HG03095 (cell line): ENCODE results near the gene ICE2.
A peak's percentile ranks its signal among the peaks of the same experiment; 100 is the strongest.

Experiments
- ATAC-seq: cut with Tn5 transposase; IDR thresholded peaks from one replicate; pipeline ENCODE4 v1.9.1; 2021; ENCODE audit warnings: moderate library complexity; ENCODE audit not compliant: unreplicated experiment

The ICE2 gene

DNA sequence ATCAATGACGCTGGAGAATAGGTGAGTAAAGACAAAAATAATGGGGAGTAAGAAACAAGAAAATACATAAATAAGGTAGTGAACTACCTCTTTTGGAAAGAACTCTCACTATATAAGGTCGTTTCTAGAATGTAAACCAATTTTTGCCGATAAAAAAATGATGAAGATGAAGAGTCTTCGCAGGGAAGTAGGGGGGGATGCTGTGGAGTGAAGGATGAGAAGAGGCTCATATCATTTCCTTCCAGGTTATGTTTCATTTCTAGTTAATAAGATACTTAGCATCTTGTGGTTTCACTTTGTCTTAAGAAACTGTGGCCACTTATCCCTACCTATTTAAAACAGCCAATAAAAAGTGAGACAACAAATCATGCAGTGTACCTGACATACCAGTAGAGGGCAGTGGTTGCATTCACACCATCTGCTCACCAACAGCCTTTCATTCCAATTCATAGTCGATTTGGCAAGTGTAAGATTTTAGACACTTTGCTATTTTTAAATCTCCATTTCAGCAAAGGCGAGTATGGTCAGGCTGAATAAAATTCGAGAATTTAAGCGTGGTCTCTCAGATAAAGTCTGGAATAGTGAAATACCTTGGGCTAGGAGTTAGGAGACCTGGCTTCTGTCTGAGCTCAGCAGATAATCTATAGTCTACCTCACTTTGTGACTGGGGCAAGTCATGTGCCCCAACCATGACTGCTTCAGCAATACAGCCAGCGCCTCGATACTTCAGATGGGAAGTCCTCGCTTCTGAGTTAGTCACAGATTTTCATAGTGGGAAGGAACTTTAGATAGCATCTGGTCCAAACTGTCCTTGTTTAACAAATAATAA is 28.9 kb upstream of the ICE2 start:
- peak; percentile 86 for ATAC-seq

- no peak for ATAC-seq
Measured at GRCh38 chr15:60496853-60497252, 17.9 kb upstream of the ICE2 start.

GRCh38 chr15:60494108-60494507 is 15.2 kb upstream of the ICE2 start:
- ATAC-seq = no peak

DNA sequence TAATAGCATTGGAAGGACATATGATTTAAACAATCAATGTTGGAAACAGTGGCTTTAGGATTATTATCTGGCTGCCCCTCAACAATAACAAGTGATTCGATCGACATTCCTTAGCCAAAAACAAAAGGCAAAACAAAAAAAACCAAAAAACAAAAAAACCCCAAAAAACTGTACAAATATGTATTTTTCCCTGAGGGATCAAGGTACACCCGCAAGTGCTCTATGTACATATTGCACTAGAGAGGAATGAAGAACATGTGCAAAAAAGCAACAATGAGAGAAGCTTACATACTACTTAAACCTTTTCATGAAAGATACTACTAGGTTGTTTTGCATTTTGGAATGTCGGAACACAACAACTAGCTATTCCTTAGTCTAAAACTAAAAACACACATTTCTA is 14.2 kb upstream of the ICE2 start:
- no peak for ATAC-seq

DNA sequence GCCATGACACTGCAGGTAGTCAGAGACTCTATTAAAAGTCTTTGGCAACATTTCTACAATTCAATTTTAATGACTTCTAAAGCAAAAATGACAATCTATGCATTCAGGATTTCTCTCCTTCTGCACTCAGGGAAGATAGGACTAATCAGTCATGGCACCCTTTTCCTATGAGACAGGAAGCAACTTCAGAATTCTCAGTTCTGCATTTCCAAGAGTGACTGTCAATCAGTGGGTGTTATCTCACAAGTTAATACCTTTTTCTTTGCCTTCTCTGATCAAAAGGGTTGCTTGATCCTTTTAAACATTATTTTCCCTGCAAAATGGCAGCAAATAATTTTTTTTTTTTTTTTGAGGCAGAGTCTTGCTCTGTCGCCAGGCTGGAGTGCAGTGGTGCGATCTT is 7.8 kb upstream of the ICE2 start:
- no peak for ATAC-seq

GRCh38 chr15:60485365-60486055 is 6.6 kb upstream of the ICE2 start:
- ATAC-seq = no peak

DNA sequence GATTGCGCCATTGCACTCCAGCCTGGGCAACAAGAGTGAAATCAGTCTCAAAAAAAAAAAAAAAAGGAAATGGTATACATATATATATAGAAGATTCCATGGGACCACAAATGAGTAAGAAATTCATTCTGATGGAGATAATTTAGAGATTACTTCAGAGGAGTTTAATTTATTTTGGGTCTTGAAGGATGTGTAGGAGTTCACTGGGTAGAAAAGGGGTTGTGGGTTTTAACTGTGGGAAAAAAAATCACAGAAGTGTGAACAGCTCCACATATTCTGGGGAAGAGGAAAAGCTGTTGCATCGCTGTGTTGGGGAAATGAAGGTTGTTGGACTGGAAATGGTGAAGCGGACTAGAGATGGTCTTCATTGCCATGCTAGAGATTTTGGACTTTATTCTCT is 4.1 kb upstream of the ICE2 start:
- no peak for ATAC-seq

GRCh38 chr15:60480888-60481287 is 1.9 kb upstream of the ICE2 start:
- ATAC-seq = no peak

GRCh38 chr15:60480149-60480548 is 1.2 kb upstream of the ICE2 start:
- no peak for ATAC-seq

- ATAC-seq = no peak
Measured at GRCh38 chr15:60479361-60480110, 594 bp upstream of the ICE2 start.

DNA sequence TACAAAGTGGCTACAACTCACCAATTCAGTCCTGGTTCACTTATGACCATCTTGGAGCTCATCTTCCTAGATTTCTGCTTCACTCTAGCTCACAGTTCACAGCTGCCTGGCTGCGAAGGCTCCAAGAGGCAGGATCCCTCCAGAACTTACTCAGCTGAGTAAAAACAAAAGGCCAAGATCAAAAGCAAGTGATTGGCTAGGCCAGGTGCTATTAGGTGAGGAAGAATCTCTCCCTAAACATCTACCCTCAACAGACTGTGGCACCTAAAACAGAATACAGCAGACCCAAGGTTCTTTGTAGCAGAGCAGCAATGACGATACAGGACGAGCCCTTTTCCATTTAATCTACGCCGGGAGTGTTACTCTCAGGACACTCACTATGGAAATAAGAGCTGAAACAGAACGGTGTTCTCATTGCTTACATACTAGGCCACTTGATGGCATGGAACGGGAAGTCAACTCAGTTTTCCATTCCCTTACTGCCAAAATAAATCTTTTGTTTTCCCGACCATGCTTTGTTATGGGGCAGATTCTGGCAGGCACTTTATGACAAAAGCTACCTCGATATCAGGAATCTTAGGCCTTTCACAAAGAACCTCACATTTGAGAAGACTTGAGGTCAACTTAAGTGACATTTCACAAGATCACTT is 901 bp downstream of the ICE2 start:
- ATAC-seq = no peak

DNA sequence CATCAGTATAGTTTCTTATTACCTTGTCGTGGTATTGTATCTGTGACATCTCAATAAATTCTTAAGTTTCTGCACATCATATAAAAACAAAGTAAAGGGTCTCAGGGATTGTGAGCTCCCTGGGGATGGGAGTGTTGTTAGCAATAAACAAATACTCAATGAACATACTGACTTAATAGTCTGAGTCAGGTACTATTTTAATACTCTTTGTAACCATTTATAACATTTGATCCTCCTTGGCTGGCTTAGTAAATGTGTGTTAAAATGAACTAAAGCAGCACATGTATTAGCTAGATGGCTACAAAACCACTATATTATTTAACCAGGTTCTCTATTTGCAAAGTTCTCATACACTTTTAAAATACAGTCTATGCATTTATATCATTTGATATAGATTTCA is 1.8 kb downstream of the ICE2 start:
- no peak for ATAC-seq

- ATAC-seq = no peak
Measured at GRCh38 chr15:60476713-60477112, 2.2 kb downstream of the ICE2 start.

GRCh38 chr15:60473135-60473534 is 5.8 kb downstream of the ICE2 start:
- ATAC-seq = no peak

DNA sequence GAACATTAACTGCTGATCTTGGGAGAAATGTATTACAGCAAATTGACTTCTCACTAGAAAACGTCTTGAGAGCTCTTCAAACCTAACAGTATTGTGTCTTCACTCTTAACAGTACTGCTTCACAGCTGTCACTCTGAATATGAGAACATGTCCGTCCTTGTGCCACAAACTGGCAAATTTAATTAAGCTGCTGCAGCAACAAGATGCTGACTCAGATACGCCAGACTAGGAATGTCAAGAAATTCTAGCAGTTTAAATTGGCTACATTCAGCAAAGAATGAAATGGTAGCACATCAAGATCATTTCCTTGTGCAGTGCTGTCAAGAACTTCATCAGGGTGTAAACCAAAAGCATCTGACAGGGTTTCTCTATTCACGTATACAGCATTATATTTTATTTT is 7.6 kb downstream of the ICE2 start:
- no peak for ATAC-seq

GRCh38 chr15:60469893-60470641 is 8.9 kb downstream of the ICE2 start:
- ATAC-seq = no peak

DNA sequence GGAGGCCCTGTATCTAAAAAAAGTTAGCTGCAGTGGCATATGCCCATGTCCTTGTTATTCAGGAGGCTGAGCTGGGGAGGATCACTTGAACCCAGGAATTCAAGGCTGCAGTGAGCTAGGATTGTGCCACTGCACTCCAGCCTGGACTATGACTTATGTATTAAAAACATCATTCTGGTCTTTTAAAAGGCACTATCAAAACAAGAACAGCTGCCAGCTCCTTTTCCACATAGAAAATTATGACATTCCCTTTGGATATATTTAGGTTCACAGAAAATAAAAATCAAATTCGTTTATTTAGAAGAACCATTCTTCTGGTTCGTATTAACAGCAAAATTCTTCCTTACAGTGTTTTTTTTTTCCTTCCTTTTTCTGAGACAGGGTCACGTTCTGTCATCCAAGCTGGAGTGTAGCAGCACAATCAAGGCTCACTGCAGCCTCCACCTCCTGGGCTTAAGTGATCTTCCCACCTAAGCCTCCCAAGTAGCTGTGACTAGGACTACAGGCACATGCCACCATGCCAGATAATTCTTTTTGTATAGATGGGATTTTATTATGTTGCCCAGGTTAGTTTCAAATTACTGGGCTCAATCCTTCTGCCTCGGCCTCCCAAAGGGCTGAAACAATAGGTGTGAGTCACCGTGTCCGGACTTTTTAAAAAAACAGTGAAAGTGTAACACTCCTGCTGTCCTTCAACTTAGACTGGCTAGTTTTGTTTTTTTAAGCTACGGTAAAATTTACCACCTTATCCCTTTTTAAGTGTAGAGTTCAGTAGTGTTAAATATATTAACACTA is 13.9 kb downstream of the ICE2 start:
- ATAC-seq = no peak

DNA sequence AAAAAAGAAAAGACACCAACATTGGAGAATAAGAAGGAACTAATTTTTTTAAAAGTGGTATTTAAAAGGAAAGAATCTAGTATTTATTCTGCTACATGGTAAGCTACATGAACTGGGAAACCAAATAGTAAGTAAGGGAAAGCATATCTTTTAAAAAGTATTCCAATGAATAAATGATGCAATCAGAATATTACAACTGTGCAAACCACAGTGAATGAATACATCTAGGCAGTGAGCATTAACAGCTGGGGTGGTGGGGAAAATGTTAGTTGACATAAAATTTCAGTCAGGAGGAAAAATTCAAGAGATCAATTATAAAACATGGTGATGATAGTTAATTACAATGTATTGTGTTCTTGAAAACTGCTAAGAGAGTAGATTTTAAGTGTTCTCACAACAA is 16.9 kb downstream of the ICE2 start:
- no peak for ATAC-seq

DNA sequence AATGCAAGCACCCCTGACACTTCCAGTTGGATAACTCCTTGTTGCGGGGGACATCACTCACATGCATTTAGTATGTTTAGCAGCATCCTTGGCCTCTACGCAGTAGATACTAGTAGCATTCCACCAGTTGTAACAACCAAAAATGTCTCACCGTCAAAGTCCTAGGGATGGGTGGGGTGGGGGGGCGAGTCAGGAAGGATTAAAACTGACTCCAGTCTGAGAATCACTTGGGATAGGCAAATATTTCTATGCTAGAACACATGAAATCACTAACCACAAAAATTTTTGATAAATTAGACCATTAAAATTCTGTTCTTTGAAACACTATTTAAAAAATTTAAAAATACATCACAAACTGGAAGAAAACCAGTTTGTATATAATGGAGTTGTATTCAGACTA is 18.0 kb downstream of the ICE2 start:
- no peak for ATAC-seq

DNA sequence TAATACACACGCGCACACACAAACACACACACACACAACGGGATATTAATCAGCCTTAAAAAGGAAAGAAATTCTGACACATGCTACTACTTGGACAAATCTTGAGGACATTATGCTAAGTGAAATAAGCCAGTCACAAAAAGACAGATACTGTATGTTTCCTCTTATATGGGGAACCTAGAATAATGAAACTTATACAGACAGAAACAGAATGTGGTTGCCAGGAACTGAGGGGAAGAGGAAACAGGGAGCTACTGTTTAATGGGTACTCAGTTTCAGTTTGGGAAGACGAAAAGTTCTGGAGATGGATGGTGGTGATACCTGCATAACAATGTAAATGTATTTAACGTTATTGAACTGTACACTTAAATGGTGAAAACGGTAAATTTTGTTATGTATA is 20.2 kb downstream of the ICE2 start:
- no peak for ATAC-seq
